ENCODE results near the gene AKT1. TPM values are rescaled to one million over a fixed set of nuclear protein-coding genes. Genes with fewer than 3 reads are reported as not detected.

Gene AKT1
- total and polyA plus RNA-seq, 2 of the 13 experiments (the other 11 are each of a cell fraction or from before 2014, with no cell fraction given): 96.2 to 116 TPM

DNA sequence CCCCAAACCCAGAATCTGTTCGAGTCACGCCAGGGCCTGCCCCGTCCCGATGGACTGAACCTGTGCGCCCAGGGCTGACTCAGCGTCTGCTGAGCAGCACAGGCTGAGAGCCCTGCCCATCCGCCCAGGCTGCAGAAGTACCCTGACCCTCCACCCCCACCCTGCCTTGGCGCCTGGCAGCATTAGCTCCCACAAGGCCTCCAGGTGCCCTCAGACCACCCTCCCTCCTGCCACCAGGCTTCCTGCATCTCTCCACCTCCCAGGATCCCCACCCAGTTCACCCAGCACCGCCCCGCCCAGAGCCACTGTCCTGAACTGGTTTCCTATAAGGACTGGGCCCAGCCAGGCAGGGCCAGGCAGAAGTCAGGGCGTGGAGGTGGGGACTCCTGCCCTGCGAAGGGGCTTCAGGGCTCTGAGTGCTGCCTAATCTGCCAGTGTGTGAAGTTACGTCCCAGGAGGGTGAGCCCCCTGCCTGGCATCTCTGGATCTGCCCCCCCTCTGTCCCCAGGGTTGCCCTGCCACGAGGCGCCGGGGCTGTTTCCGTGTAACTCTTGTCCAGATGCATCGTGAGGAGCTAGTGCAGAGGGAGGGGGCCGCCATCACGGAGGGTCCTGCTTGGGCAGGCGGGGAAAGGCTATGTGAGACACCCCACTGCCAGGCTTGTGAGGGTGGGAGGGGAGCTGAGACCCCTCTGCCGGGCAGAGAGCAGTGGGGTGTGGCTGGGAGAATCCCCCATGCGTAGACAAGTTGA lies 62.4 kb downstream of the AKT1 start (continued):
- TF ChIP-seq, protein P1, sequence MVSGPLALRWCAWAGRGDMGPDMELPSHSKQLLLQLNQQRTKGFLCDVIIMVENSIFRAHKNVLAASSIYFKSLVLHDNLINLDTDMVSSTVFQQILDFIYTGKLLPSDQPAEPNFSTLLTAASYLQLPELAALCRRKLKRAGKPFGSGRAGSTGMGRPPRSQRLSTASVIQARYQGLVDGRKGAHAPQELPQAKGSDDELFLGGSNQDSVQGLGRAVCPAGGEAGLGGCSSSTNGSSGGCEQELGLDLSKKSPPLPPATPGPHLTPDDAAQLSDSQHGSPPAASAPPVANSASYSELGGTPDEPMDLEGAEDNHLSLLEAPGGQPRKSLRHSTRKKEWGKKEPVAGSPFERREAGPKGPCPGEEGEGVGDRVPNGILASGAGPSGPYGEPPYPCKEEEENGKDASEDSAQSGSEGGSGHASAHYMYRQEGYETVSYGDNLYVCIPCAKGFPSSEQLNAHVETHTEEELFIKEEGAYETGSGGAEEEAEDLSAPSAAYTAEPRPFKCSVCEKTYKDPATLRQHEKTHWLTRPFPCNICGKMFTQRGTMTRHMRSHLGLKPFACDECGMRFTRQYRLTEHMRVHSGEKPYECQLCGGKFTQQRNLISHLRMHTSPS (CRISPR knock-in tag; IDR thresholded peaks at IDR 0.05; ENCODE audit: low read depth): no peak
- TF ChIP-seq SALL2 (CRISPR knock-in tag; IDR thresholded peaks at IDR 0.05) (no peak), NKX3-1 (CRISPR knock-in tag; IDR thresholded peaks at IDR 0.05) (no peak)
- TF ChIP-seq, protein P2, sequence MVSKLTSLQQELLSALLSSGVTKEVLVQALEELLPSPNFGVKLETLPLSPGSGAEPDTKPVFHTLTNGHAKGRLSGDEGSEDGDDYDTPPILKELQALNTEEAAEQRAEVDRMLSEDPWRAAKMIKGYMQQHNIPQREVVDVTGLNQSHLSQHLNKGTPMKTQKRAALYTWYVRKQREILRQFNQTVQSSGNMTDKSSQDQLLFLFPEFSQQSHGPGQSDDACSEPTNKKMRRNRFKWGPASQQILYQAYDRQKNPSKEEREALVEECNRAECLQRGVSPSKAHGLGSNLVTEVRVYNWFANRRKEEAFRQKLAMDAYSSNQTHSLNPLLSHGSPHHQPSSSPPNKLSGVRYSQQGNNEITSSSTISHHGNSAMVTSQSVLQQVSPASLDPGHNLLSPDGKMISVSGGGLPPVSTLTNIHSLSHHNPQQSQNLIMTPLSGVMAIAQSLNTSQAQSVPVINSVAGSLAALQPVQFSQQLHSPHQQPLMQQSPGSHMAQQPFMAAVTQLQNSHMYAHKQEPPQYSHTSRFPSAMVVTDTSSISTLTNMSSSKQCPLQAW (CRISPR knock-in tag; IDR thresholded peaks at IDR 0.05): 0 out of 2 replicates have a peak, but pooled peaks have one; percentile 25

DNA sequence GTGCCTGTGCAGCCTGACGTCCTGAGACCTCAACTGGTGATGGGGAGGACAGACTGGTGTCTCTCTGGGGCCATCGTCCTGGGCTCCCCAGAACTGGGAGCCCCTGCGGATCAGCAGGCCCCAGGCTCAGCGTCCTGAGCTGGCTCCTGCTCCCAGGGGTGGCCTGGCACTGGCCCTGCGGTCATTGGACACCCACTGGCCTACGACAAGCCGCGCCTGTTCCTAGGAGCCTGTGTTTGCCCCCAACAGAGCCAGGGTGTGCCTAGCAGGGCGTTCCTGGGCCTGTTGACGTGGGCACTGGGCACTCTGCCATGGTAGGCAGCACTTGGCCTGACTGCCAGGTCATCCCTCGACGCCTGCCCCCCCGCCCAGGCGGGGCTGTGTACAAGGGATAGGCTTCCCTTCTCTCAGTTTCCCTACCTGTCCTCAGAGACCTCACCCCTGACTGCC lies 63.2 kb downstream of the AKT1 start:
- no peak for DNase-seq (ENCODE audit: low spot score)
- in situ Hi-C loops (cut with HindIII; ENCODE audit: extremely low pct_ligation_motif_present, low pct_unique_long_range_greater_than_20kb): no loop called here
- Histone ChIP-seq H3K4me2 (ENCODE audit: low read depth, low read length) (no peak overlapping the region), H3K36me3 (replicated peaks in 1 of 2; ENCODE audit: control insufficient read depth in 1 of 2, insufficient read depth in 2 of 2, low read length in 2 of 2) (no peaks in the 10 kb centered on the region), H3K4me3 (replicated peaks in 1 of 3; ENCODE audit: insufficient read depth in 1 of 3, low read depth in 2 of 3, low read length in 3 of 3) (no peak overlapping the region), H3K27me3 (ENCODE audit: control insufficient read depth in 1 of 2, insufficient read depth in 2 of 2, low read length in 2 of 2) (no peaks in the 10 kb centered on the region), H3K27ac (ENCODE audit: extremely low read length, insufficient read depth, low read length) (no peak overlapping the region), H3K9ac (ENCODE audit: insufficient read depth, low read depth, low read length) (no peak overlapping the region), H3K4me1 (ENCODE audit: insufficient read depth, low read length) (peaks cover 76% of the 10 kb centered on the region), H3K9me3 (ENCODE audit: low read length) (no peaks in the 10 kb centered on the region), H2AFZ (ENCODE audit: low read length) (no peak overlapping the region), H4K20me1 (ENCODE audit: insufficient read depth, low read length) (no peaks in the 10 kb centered on the region), H3K79me2 (ENCODE audit: insufficient read depth, low read length) (no peaks in the 10 kb centered on the region)
- intact Hi-C loops (cut with micrococcal nuclease; ENCODE audit: unreplicated experiment): no loop called here
- FAIRE-seq: no peak
- 100% methylated on average over 1 of the region's 14 CpGs for WGBS (ENCODE audit: low lambda C conversion rate)
- ChIA-PET POLR2A (interaction anchor here (7.7 kb wide), 1 partner anchor 19 kb away, joined by 68 read pairs; the partner anchor contains the start of gene SIVA1), CTCF (ENCODE audit: low intra/inter-chr PET ratio, low total read pairs) (no interaction called here)
- no peak for ATAC-seq
- BruUV-seq (replicated peaks): no TSS peak
- TF ChIP-seq ZBTB42 (CRISPR knock-in tag; IDR thresholded peaks at IDR 0.05) (no peak), ZNF282 (IDR thresholded peaks at IDR 0.05; ENCODE audit: partially characterized antibody) (no peak), MEIS1 (CRISPR knock-in tag; IDR thresholded peaks at IDR 0.05; ENCODE audit: borderline replicate concordance) (no peak), ETV5 (CRISPR knock-in tag; IDR thresholded peaks at IDR 0.05; ENCODE audit: borderline replicate concordance) (no peak), CC2D1A (CRISPR knock-in tag; IDR thresholded peaks at IDR 0.05) (no peak), ZNF883 (CRISPR knock-in tag; IDR thresholded peaks at IDR 0.05; ENCODE audit: not compliant biosample characterization) (no peak), ZNF598 (CRISPR knock-in tag; IDR thresholded peaks at IDR 0.05; ENCODE audit: borderline replicate concordance) (no peak), NBN (conservative IDR thresholded peaks at IDR 0.05) (no peak), ZBTB38 (CRISPR knock-in tag; IDR thresholded peaks at IDR 0.05) (no peak), DPF2 (CRISPR knock-in tag; IDR thresholded peaks at IDR 0.05; ENCODE audit: borderline replicate concordance, low read depth) (no peak), SP4 (CRISPR knock-in tag; IDR thresholded peaks at IDR 0.05) (no peak), HDAC1 (CRISPR knock-in tag; IDR thresholded peaks at IDR 0.05) (no peak), EHMT2 (IDR thresholded peaks at IDR 0.05; ENCODE audit: borderline replicate concordance, low read depth, low read length) (no peak), ZFX (CRISPR knock-in tag; IDR thresholded peaks at IDR 0.05; ENCODE audit: low read depth) (no peak), NCOA5 (CRISPR knock-in tag; IDR thresholded peaks at IDR 0.05) (no peak), ZNF510 (CRISPR knock-in tag; IDR thresholded peaks at IDR 0.05; ENCODE audit: low read depth) (no peak)
